IPS DF 6.9 (cell line): ENCODE measurements around the gene EPB41L1.

ENCODE experiments used
- DNase-seq: peaks from one replicate; pipeline ENCODE4 v3.0.0-alpha.2; 2013; ENCODE audit warnings: low read depth, low spot score
- H3K27ac ChIP-seq: one replicate; pipeline ENCODE4 v1.5.1; 2013; ENCODE audit warnings: low read length, control low read depth
- H3K27me3 ChIP-seq: 2 replicates; pipeline ENCODE4 v1.6.1; 2013; ENCODE audit warnings: mild to moderate bottlenecking, low read length; ENCODE audit not compliant: control insufficient read depth, insufficient read depth
- H3K36me3 ChIP-seq: 2 replicates; pipeline ENCODE4 v1.6.1; 2013; ENCODE audit warnings: low read length; ENCODE audit not compliant: control insufficient read depth, insufficient read depth
- H3K4me1 ChIP-seq: 2 replicates; pipeline ENCODE4 v1.6.1; 2013; ENCODE audit warnings: low read length; ENCODE audit not compliant: control insufficient read depth, insufficient read depth
- H3K4me3 ChIP-seq: 2 replicates; pipeline ENCODE4 v1.5.1; 2013; ENCODE audit warnings: mild to moderate bottlenecking, low read length
- H3K9me3 ChIP-seq: 2 replicates; pipeline ENCODE4 v1.6.1; 2013; ENCODE audit warnings: low read length, inconsistent platforms; ENCODE audit not compliant: control insufficient read depth, insufficient read depth
- WGBS: extraction: QIAGEN DNeasy Blood & Tissue Kit; methylation state at CpG from one replicate; pipeline ENCODE4 v1.1.7; 2013; ENCODE audit warnings: mixed read lengths, missing lambda C conversion rate; ENCODE audit not compliant: insufficient read length, insufficient coverage; 5-methylcytosine and 5-hydroxymethylcytosine counted together

The EPB41L1 gene

GRCh38 chr20:36144336-36144735, 10.2 kb upstream of the EPB41L1 start:
- Histone ChIP-seq H3K4me3 (no peak overlapping the region), H3K36me3 (no peaks in the 10 kb centered on the region), H3K4me1 (no peaks in the 10 kb centered on the region), H3K27me3 (no peaks in the 10 kb centered on the region), H3K9me3 (no peaks in the 10 kb centered on the region), H3K27ac (no peak overlapping the region)
- WGBS = no CpG with 5 or more reads among the region's 1 CpG
- DNase-seq = no peak

- Histone ChIP-seq H3K4me1 (no peaks in the 10 kb centered on the region), H3K36me3 (no peaks in the 10 kb centered on the region), H3K27ac (no peak overlapping the region), H3K4me3 (no peak overlapping the region), H3K27me3 (no peaks in the 10 kb centered on the region), H3K9me3 (no peaks in the 10 kb centered on the region)
- no CpG with 5 or more reads among the region's 12 CpGs for WGBS
- DNase-seq = no peak
Observed at GRCh38 chr20:36145877-36146707, 8.4 kb upstream of the EPB41L1 start.

GRCh38 chr20:36147690-36148089, 6.8 kb upstream of the EPB41L1 start:
- no CpG with 5 or more reads among the region's 3 CpGs for WGBS
- Histone ChIP-seq H3K27ac (no peak overlapping the region), H3K4me1 (no peaks in the 10 kb centered on the region)

GRCh38 chr20:36148439-36148838, 6.1 kb upstream of the EPB41L1 start:
- Histone ChIP-seq H3K27ac (no peak overlapping the region), H3K4me1 (no peaks in the 10 kb centered on the region), H3K4me3 (no peak overlapping the region), H3K9me3 (no peaks in the 10 kb centered on the region), H3K27me3 (no peaks in the 10 kb centered on the region), H3K36me3 (no peaks in the 10 kb centered on the region)
- no peak for DNase-seq
- no CpG with 5 or more reads among the region's 2 CpGs for WGBS

More at GRCh38 chr20:36147690-36148089, 6.8 kb upstream of the EPB41L1 start:
- no peak for DNase-seq
- Histone ChIP-seq H3K9me3 (no peaks in the 10 kb centered on the region), H3K27me3 (no peaks in the 10 kb centered on the region), H3K4me3 (no peak overlapping the region), H3K36me3 (no peaks in the 10 kb centered on the region)

- H3K27ac ChIP-seq = no peak overlapping the region
- WGBS = no CpG with 5 or more reads among the region's 3 CpGs
- H3K4me3 ChIP-seq = no peak overlapping the region
Observed at GRCh38 chr20:36149012-36149411, 5.5 kb upstream of the EPB41L1 start.

GRCh38 chr20:36149469-36149868, 5.1 kb upstream of the EPB41L1 start:
- no CpG with 5 or more reads among the region's 3 CpGs for whole genome bisulfite sequencing
- Histone ChIP-seq H3K27ac (no peak overlapping the region), H3K4me1 (0 out of 2 replicates have a peak, but pooled peaks cover 1% of the 10 kb centered on the region), H3K9me3 (no peaks in the 10 kb centered on the region), H3K36me3 (no peaks in the 10 kb centered on the region), H3K4me3 (no peak overlapping the region), H3K27me3 (no peaks in the 10 kb centered on the region)
- DNase-seq = no peak

More at GRCh38 chr20:36149012-36149411, 5.5 kb upstream of the EPB41L1 start:
- H3K27me3 ChIP-seq = no peaks in the 10 kb centered on the region
- no peak for DNase-seq
- H3K9me3 ChIP-seq = no peaks in the 10 kb centered on the region
- H3K36me3 ChIP-seq = no peaks in the 10 kb centered on the region
- 0 out of 2 replicates have a peak, but pooled peaks cover 1% of the 10 kb centered on the region for H3K4me1 ChIP-seq

- DNase-seq = no peak
- no peak overlapping the region for H3K27ac ChIP-seq
- no peaks in the 10 kb centered on the region for H3K27me3 ChIP-seq
- H3K4me3 ChIP-seq = no peak overlapping the region
- no CpG with 5 or more reads among the region's 3 CpGs for WGBS
- H3K9me3 ChIP-seq = no peaks in the 10 kb centered on the region
- H3K36me3 ChIP-seq = no peaks in the 10 kb centered on the region
- 0 out of 2 replicates have a peak, but pooled peaks cover 1% of the 10 kb centered on the region for H3K4me1 ChIP-seq
Observed at GRCh38 chr20:36150489-36150846, 4.1 kb upstream of the EPB41L1 start.

GRCh38 chr20:36150847-36151539, 3.5 kb upstream of the EPB41L1 start:
- H3K36me3 ChIP-seq = no peaks in the 10 kb centered on the region
- no peaks in the 10 kb centered on the region for H3K9me3 ChIP-seq
- H3K4me3 ChIP-seq = no peak overlapping the region
- WGBS = no CpG with 5 or more reads among the region's 4 CpGs
- no peak for DNase-seq
- no peaks in the 10 kb centered on the region for H3K27me3 ChIP-seq
- H3K4me1 ChIP-seq = 0 out of 2 replicates have a peak, but pooled peaks cover 1% of the 10 kb centered on the region
- H3K27ac ChIP-seq = no peak overlapping the region

GRCh38 chr20:36152261-36152660, 2.3 kb upstream of the EPB41L1 start:
- no peak overlapping the region for H3K27ac ChIP-seq
- no CpG with 5 or more reads among the region's 4 CpGs for WGBS
- no peak for DNase-seq

GRCh38 chr20:36153204-36153603, 1.3 kb upstream of the EPB41L1 start:
- 0 out of 2 replicates have a peak, but pooled peaks cover 1% of the 10 kb centered on the region for H3K4me1 ChIP-seq
- no peak for DNase-seq
- H3K4me3 ChIP-seq = no peak overlapping the region
- no peaks in the 10 kb centered on the region for H3K36me3 ChIP-seq
- H3K9me3 ChIP-seq = no peaks in the 10 kb centered on the region
- no CpG with 5 or more reads among the region's 4 CpGs for WGBS
- H3K27me3 ChIP-seq = no peaks in the 10 kb centered on the region
- H3K27ac ChIP-seq = no peak overlapping the region

More at GRCh38 chr20:36152261-36152660, 2.3 kb upstream of the EPB41L1 start:
- Histone ChIP-seq H3K4me1 (0 out of 2 replicates have a peak, but pooled peaks cover 1% of the 10 kb centered on the region), H3K4me3 (no peak overlapping the region), H3K9me3 (no peaks in the 10 kb centered on the region), H3K27me3 (no peaks in the 10 kb centered on the region), H3K36me3 (no peaks in the 10 kb centered on the region)
